ENCODE results near the gene SLC25A19.
"Not testable (repeated sequence)": the region's sequence is repeated elsewhere in the genome, so short reads cannot be mapped to it uniquely, and the experiment has no call there.

The SLC25A19 gene

GRCh38 chr17:75301049-75301448, 11.8 kb upstream of the SLC25A19 start:
- DNase-seq, result no peak

DNA sequence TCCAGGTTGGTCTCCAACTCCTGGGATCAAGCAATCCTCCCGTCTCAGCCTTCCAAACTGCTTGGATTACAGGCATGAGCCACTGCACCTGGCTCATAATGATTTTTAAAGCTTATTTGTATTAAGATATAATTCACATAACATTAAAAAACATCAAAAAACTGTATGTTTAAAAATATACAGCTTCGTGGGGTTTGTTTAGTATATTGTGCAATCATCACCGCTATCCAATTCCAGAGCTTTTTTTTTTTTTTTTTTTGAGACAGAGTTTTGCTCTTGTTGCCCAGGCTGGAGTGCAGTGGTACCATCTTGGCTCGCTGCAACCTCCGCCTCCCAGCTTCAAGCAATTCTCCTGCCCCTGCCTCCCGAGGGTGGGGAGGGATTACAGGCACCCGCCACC, 11.0 kb upstream of the SLC25A19 start:
- DNase-seq, result no peak

DNA sequence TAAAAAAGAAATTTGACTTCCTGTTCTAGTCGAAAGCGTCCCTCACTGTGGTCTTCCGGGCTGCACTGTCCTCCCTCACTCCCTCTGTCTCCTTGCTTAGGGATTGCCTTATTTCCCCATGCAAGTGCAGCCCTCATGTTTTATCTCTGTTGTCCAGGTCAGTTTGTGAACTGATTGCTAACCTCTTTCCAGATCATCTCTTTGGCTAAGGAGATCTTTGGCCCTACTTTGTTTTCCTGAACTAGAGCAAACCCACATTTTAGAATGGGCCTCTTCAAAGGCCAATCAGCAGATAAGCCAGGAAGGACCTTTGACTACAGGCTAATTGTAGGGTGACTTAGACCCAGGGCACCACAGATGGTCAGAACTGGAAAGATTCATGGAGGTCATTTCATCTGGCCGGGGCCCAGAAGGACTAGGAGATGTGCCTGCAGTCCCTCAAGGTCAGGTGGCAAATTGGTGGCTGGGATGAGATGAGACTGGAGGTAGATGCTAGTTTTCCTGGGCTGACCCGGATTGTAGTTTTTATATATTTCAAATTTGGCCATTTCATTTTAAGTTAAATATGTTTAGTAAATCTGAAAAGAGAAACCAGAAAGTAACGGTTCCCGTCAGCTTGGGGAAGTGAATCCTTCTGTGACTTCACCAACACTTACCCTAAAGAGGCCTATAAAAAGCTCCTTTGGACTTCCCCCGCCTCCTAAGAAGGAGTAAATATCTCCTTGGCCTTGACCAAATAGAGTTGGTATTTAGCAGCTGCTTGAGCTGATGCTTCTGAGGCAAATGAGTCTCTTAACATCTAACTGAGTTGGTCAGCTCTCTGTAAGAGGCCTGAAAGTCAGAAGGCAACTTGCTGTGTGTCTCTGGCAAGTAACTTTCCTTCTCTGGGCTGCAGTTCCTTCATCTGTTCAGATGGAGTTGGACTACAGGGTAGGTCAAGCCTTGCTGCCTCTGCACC, 6.2 kb upstream of the SLC25A19 start:
- DNase-seq, result peak; percentile 34 to 49

DNA sequence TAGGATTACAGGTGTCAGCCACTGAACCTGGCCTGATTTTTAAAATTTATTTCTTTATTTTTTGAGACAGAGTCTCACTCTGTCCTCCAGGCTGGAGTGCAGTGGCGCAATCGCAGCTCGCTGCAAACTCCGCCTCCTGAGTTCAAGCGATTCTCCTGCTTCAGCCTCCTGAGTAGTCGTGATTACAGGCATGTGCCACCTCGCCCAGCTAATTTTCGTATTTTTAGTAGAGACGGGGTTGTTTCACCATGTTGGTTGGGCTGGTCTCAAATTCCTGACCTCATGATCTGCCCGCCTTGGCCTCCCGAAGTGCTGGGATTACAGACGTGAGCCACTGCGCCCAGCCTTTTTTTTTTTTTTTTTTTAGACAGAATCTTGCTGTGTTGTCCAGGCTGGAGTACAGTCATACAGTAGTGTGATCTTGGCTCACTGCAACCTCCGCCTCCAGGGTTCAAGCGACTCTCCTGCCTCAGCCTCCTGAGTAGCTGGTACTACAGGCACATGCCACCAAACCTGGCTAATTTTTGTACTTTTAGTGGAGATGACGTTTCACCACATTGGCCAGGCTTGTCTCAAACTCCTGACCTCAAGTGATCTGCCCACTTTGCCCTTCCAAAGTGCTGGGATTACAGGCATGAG, 3.7 kb upstream of the SLC25A19 start:
- not testable (repeated sequence) for DNase-seq

DNA sequence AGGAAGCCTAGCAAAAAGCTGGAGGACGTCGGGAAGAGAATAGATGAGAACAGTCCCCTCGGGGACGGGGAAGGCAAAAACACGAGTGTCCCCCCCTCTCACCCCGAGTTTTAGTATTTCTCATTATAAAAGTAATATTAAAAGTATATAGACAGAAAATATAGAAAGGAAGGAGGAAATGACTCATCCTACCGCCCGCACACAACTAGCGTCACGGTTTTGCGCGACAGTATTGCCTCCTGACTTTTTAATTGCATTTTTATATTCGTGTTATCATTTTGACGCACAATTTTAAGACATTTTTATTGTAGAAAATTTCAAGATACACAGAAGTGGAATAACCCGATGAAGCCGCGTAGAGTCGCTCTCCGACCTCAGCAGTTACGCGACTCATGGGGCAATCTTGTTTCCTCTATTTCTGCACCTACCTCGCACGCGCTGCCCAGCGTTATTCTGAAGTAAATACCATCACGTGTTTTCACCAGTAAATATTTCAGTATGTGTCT, 652 bp upstream of the SLC25A19 start:
- DNase-seq, result peak; percentile 43 to 78

DNA sequence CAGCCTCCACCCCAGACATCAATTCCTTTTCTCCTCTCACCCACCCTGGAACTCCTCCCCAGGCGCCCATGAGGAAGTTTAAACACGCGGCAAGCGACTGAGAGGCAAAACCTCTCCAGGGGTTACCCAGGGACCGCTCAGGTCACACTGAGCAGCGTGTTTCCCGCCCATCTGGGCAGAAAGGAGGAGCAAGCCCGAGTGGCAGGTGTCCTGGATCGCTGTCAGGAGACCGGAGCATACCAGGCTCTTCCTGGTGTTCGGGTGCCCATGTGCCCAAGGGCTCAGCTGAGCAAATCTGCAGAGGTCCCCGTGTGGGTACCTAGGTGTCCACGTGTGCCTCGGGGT, 491 bp downstream of the SLC25A19 start:
- DNase-seq, result no peak

- no peak for DNase-seq
Measured at GRCh38 chr17:75288359-75288758, 874 bp downstream of the SLC25A19 start.

- no peak for DNase-seq
Measured at GRCh38 chr17:75287221-75287620, 2.0 kb downstream of the SLC25A19 start.

DNA sequence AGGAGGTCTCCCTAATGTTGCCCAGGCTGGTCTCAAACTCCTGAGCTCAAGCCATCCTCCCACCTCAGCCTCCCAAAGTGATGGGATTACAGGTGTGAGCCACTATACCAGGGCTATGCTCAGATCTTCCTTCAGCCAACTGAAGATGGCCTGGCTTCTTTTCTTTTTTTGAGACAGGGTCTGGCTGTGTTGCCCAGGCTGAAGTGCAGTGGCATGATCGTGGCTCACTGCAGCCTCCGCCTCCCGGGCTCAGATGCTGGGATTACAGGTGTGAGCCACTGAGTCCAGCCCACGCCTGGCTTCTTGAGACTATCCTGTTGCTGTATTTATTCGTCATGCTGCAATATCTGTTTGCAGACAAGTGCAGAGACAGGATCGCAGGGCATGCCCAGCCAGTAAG, 4.1 kb downstream of the SLC25A19 start:
- DNase-seq, result no peak

DNA sequence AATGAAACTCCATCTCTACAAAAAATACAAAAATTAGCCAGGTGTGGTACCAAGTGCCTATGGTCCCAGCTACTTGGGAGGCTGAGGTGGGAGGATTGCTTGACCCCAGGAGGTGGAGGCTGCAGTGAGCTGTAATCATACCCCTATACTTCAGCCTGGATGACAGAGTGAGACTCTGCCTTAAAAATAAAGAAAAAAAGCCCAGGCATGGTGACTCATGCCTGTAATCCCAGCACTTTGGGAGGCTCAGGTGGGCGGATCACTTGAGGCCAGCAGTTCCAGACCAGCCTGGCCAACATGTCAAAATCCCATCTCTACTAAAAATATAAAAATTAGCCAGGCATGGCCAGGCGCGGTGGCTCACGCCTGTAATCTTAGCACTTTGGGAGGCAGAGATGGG, 9.0 kb downstream of the SLC25A19 start:
- not testable (repeated sequence) for DNase-seq

DNA sequence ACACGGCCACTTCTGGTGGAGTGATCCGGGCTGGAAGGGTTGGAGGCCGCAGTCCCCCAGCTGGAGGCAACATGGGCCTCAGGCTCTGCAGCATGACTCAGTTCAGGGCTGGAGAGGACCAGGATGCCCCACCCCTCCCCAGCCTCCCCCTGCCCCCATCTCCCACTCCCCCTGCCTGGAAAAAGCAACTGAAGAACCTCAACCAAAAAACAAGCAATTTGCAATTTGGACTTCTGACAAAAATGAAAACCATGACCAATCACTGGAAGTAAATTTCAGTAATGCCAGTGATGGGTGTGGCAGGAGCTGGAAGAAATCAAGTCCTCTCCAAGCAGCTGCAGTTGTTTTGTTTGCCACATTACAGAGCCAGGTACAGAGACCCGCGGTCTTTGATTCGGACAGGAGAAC, 11.6 kb downstream of the SLC25A19 start:
- DNase-seq, result no peak

DNA sequence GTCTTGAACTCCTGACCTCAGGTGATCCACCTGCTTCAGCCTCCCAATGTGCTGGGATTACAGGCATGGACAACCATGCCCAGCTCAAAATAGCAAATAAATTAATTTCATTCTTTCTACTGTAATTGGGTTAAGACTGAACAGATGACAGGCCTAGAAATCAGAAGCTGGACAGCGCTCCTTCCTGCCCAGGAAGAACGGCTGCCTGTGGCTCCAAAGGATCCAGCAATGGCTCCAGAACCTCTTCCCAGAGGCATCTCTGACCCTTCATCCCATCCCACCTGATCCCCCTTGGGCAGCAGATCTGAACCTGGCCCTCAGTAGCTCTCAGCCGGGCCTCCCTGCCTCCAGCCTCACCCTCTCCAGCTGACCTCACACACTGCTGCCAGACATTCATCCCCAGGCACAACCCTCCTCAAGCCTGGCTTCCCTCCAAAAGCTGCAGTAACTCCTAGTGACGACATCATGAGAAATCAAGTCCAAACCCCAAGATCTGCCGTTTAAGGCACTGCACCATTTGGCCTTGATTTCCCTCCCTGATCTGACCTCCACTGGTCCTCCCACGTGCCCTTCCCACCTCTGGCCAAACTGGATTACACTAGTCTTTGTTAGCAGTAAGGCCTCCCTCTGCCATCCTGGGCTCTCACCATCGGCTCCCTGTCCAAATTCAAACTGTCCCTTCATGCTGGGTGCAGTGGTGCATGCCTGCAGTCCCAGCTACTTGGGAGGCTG, 15.1 kb downstream of the SLC25A19 start:
- DNase-seq, result no peak

GRCh38 chr17:75272848-75273184, 16.4 kb downstream of the SLC25A19 start:
- no peak for DNase-seq

- no peak for DNase-seq
Measured at GRCh38 chr17:75271955-75272847, 17.0 kb downstream of the SLC25A19 start.

GRCh38 chr17:75271233-75271954, 17.8 kb downstream of the SLC25A19 start:
- peak; percentile 37 to 68 for DNase-seq

DNA sequence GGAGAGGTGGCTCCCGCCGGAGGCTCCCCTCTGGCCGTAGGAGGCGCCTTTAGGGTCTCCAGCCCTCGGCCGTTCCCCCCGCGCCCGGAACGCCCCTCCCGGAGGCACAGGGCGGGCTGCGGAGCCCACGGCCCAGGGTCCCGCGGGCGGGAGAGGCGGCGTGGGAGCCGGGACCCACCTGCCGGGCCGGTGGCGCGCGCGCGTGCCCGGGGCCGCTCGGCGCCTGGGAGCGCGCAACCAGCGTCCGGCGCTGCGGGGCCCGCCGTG, 18.3 kb downstream of the SLC25A19 start, which contains the start of gene MIF4GD:
TSS of gene MIF4GD (minus strand) at position 266 of the 267 bp plus-strand sequence. CDS start 1,036 bp downstream, outside the sequence.
- no peak for DNase-seq

DNA sequence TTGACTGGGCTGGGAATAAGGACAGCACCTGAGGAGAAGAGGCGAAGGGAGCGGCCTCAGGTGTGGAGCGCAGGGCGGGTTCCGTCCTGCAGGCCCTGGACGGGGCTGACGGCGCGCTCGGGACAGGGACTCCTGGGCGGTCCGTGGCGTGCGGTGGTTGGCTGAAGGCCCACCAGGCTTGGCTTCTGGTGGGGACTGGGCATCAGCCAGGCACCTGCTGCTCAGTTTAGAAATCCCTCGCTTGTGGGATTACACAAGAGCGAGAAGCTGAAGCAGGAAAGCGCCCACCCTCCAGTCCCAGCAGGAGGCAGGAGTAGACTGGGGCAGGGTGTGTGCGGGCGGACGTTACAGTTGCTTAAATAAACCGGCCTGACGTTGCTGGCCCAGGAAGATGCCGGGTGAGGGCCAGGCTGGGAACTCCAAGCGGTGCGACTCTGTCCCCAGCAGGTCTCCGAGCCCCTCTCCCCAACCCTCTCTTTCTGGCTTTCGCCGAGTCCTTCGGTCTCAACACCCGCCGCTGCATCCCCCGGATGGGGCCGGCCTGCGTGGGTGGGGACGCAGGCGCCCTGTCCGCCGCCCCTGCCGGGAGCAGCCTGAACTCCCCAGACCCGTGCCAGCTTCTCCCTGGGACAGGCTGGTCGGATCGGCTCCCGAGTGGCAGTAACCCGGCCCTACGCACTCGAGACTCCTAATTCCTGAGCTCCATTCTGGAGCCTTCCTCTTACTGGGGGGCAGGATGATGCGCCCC, 18.8 kb downstream of the SLC25A19 start:
- peak; percentile 60 to 68 for DNase-seq

GRCh38 chr17:75269844-75270217, 19.4 kb downstream of the SLC25A19 start:
- DNase-seq, result no peak

DNA sequence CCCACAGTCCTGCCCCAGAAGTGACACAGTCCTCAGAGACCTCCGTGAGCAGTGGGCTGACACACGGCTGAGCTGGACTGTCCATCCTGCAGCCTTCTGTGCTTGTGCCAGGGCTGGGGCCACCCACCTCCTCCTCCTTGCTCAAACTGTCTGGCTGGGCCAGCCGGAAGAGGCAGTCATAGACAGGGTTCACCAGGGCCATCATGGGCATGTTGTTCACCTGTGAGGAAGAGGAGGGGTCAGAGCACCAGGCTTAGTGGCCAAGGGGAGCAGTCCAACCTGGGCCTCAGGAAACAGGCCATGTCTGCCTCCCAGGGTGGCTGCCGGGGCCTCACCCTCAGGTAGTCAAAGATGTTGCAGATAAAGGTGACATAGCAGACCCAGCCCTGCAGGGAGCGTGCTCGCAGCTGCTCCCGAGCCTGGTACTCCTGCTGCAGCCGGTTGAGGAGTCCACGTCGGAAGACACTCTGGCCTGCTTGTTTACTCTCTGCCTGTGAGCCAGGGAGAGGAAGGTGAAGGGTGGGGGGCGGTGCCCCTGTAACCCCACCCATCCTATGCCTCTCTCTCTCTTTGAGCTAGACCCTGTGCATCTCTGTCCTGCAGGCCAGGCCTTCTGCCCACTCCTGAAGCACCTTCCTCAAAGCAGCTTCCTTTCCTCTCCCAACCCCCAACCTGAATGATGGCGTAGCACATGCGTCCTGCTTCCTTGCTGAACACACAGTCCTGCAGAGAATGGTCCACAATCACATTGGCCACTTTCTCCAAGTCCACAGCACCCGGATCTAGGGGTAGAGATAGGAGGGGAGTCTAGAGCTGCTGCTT, 21.6 kb downstream of the SLC25A19 start:
- DNase-seq, result no peak

GRCh38 chr17:75267153-75267410, 22.2 kb downstream of the SLC25A19 start:
- DNase-seq, result no peak
